ENCODE results near the gene ST3GAL6. TPM values are rescaled to one million over a fixed set of nuclear protein-coding genes. Genes with fewer than 3 reads are reported as not detected.

The ST3GAL6 gene
- polyA plus RNA-seq, 1 donor from 2014 or later: 3.7 TPM

GRCh38 chr3:98786364-98787006, 23.3 kb downstream of the ST3GAL6 start:
- Histone ChIP-seq H3K9me2 (ENCODE audit: insufficient read depth, low read length) (no peaks in the 10 kb centered on the region), H3K9me3 (ENCODE audit: low read length) (no peaks in the 10 kb centered on the region), H2AFZ (ENCODE audit: low read depth, low read length) (no peak overlapping the region), H3K79me2 (replicated peaks; ENCODE audit: insufficient read depth, low read length) (no peaks in the 10 kb centered on the region), H3K9ac (ENCODE audit: low read length) (no peak overlapping the region), H3F3A (ENCODE audit: insufficient read depth, low read length, poor library complexity, severe bottlenecking) (no peaks in the 10 kb centered on the region), H3K4me3 (ENCODE audit: low read length) (no peak overlapping the region), H3K27ac (ENCODE audit: low read length) (no peak overlapping the region), H3K27me3 (ENCODE audit: insufficient read depth, low read depth, low read length) (no peaks in the 10 kb centered on the region), H3K4me2 (ENCODE audit: low read length) (no peak overlapping the region), H4K20me1 (ENCODE audit: insufficient read depth) (no peaks in the 10 kb centered on the region), H3K36me3 (ENCODE audit: insufficient read depth, low read length) (no peaks in the 10 kb centered on the region)
- no peak for TF ChIP-seq SMC3 (conservative IDR thresholded peaks at IDR 0.05; ENCODE audit: poor library complexity)
- no peak for TF ChIP-seq POLR2AphosphoS5 (IDR thresholded peaks at IDR 0.05)
- TF ChIP-seq MXI1 (conservative IDR thresholded peaks at IDR 0.05; ENCODE audit: poor library complexity, severe bottlenecking): no peak
- no peak for TF ChIP-seq TAF1 (IDR thresholded peaks at IDR 0.05; ENCODE audit: low read depth)
- TF ChIP-seq CTCF (IDR thresholded peaks at IDR 0.05; ENCODE audit: poor library complexity, severe bottlenecking): no peak
- no peak for TF ChIP-seq RAD21 (conservative IDR thresholded peaks at IDR 0.05)
- TF ChIP-seq EP300 (conservative IDR thresholded peaks at IDR 0.05; ENCODE audit: poor library complexity, severe bottlenecking): no peak
- no peak for TF ChIP-seq EZH2 (IDR thresholded peaks at IDR 0.05; ENCODE audit: borderline replicate concordance, insufficient read depth, low read length, poor library complexity, severe bottlenecking)
- no peak for TF ChIP-seq REST (IDR thresholded peaks at IDR 0.05; ENCODE audit: borderline replicate concordance)

- Histone ChIP-seq H3K4me3 (ENCODE audit: low read length) (no peak overlapping the region), H3K36me3 (ENCODE audit: insufficient read depth, low read length) (no peaks in the 10 kb centered on the region), H3K9ac (ENCODE audit: low read length) (no peak overlapping the region), H2AFZ (ENCODE audit: low read depth, low read length) (no peak overlapping the region), H3K27me3 (ENCODE audit: insufficient read depth, low read depth, low read length) (no peaks in the 10 kb centered on the region), H3K27ac (ENCODE audit: low read length) (no peak overlapping the region), H3K79me2 (replicated peaks; ENCODE audit: insufficient read depth, low read length) (no peaks in the 10 kb centered on the region), H3K4me2 (ENCODE audit: low read length) (no peak overlapping the region), H3K9me3 (ENCODE audit: low read length) (no peaks in the 10 kb centered on the region), H3K9me2 (ENCODE audit: insufficient read depth, low read length) (no peaks in the 10 kb centered on the region), H3F3A (ENCODE audit: insufficient read depth, low read length, poor library complexity, severe bottlenecking) (no peaks in the 10 kb centered on the region), H4K20me1 (ENCODE audit: insufficient read depth) (no peaks in the 10 kb centered on the region)
- TF ChIP-seq MXI1 (conservative IDR thresholded peaks at IDR 0.05; ENCODE audit: poor library complexity, severe bottlenecking) (no peak), CTCF (IDR thresholded peaks at IDR 0.05; ENCODE audit: poor library complexity, severe bottlenecking) (no peak), POLR2AphosphoS5 (IDR thresholded peaks at IDR 0.05) (no peak)
Observed at GRCh38 chr3:98787181-98787580, 24.0 kb downstream of the ST3GAL6 start.
